GM12891 (cell line): ENCODE measurements around the gene TTC39B.
A peak's percentile ranks its signal among the peaks of the same experiment; 100 is the strongest.

ENCODE experiments used
- DNase-seq: peaks from one replicate; pipeline ENCODE4 v3.0.0; 2011; ENCODE audit warnings: low spot score; ENCODE audit not compliant: insufficient read length
- FAIRE-seq: peaks from 2 replicates; lab custom pipeline; 2011; peaks lifted over from hg19 to GRCh38; lab: Jason Lieb, UNC
- PAX5 ChIP-seq: IDR thresholded peaks from 2 replicates; pipeline ENCODE4 v1.6.1; 2011; ENCODE audit warnings: low read length, moderate library complexity, mild to moderate bottlenecking; ENCODE audit not compliant: insufficient read depth, severe bottlenecking
- POLR2A ChIP-seq: IDR thresholded peaks from 2 replicates; pipeline ENCODE4 v1.6.1; 2011; ENCODE audit warnings: low read depth, low read length, control low read depth
- POLR2AphosphoS5 ChIP-seq: IDR thresholded peaks from 2 replicates; pipeline ENCODE4 v1.6.1; 2011; ENCODE audit warnings: low read depth, low read length, control low read depth
- POU2F2 ChIP-seq: IDR thresholded peaks from 2 replicates; pipeline ENCODE4 v1.6.1; 2011; ENCODE audit warnings: low read depth, mild to moderate bottlenecking, control low read depth, low read length, moderate library complexity
- SPI1 ChIP-seq: IDR thresholded peaks from 2 replicates; pipeline ENCODE4 v1.6.1; 2011; ENCODE audit warnings: low read depth, low read length, control low read depth
- TAF1 ChIP-seq: IDR thresholded peaks from 2 replicates; pipeline ENCODE4 v1.6.1; 2011; ENCODE audit warnings: low read depth, low read length, control low read depth

Gene TTC39B

DNA sequence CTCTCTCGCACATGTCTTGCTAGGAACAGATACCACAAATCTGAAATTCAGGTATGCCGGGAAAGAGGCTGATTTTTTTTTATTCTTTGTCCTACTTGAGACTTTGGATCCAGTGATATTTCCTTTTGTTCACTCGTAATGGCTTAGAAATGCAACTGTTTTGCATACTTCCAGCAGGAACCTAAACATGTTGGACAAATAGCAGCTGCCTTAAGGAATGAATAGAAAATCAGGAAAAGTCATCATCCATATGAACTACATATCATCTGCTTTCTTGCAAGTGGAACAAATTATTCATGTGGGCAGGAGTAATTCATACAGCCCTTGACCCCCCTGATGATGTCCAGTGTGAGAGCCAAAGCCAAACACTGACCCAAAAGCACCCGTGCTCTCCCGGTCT is 17.4 kb downstream of the TTC39B start:
- no peak for DNase-seq
- FAIRE-seq, result no peak
- no peak for TF ChIP-seq POLR2A
- no peak for TF ChIP-seq POLR2AphosphoS5
- no peak for TF ChIP-seq POU2F2
- no peak for TF ChIP-seq TAF1
- TF ChIP-seq SPI1, result no peak
- TF ChIP-seq PAX5, result no peak

DNA sequence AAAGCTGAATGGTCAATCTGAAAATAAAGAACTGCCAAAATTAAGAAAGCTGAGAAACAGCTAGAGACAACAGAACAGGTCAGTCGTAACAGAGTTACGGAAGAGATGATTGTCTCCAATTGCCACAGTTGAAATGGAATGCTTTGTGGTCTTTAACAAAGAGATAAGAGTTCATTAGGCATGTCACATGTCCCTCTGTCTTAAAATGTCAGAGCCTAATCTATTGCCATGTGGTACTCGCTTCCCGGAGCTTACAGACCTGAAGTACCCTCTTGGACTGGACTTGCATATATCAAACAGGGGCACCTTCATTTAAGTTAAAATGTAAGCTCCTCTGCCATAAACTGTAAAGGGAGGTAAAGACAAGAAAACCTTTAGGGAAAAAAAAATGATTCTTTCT is 19.7 kb downstream of the TTC39B start:
- TF ChIP-seq PAX5, result no peak
- TF ChIP-seq TAF1, result no peak
- no peak for FAIRE-seq
- DNase-seq, result no peak

DNA sequence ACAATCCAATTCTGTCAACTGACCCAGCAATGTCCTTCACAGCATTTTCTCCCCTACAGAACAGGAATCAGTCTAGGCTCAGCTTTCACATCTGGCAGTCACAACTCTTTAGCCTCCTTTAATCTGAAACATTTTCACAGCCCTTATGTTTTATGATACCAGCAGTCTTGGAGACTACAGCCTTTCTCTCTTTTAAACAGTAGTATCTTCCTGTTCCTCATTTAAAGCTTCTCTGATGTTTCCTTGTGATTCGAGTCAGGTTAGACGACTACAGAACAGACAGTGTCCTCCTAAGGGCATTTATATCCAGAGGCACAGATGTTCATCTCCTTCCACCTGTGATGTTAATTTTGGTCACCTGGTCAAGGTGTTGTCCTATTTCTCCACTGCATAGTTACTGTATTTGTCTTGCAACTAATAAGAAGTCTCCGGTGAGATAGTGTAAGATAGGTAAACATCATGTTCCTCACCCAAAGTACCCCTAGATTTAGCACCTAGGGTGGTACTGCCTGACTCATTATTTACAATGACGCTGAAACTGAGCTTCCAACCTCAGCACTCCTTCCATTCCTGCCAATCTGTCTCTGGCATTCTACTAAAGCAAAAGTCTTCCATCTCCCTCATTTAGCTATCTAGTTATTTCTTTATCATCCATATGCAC is 20.7 kb downstream of the TTC39B start:
- TF ChIP-seq POLR2A (no peak), POU2F2 (no peak), TAF1 (no peak), PAX5 (no peak)
- no peak for DNase-seq
- no peak for FAIRE-seq

GRCh38 chr9:15282567-15283285 is 24.3 kb downstream of the TTC39B start:
- no peak for FAIRE-seq
- DNase-seq, result no peak
- TF ChIP-seq POLR2AphosphoS5 (no peak), PAX5 (no peak), POU2F2 (no peak), TAF1 (no peak), SPI1 (no peak), POLR2A (no peak)

DNA sequence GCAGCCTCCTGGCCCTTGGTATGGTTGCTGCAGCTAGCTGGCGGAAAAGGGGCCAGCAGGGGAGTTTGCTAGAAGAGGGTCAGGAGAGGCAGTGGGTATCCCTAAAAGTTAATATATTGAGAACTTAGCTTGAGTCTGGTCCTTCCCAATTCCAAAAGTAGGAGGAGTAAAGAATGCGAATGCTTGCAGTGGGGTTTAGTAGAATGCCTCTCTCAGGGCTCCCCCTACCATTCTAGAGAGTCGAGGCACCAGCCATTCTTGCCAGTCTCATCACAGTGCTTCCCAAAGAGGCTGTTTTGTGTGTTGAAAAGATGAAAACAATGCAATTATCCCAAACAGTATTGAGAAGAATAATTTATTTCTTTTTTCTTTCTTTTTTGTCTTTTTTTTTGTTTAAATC is 26.4 kb downstream of the TTC39B start:
- no peak for TF ChIP-seq POLR2A
- no peak for TF ChIP-seq POLR2AphosphoS5
- no peak for TF ChIP-seq POU2F2
- no peak for TF ChIP-seq TAF1
- TF ChIP-seq SPI1, result no peak
- no peak for TF ChIP-seq PAX5
- FAIRE-seq (no peak), DNase-seq (no peak)

DNA sequence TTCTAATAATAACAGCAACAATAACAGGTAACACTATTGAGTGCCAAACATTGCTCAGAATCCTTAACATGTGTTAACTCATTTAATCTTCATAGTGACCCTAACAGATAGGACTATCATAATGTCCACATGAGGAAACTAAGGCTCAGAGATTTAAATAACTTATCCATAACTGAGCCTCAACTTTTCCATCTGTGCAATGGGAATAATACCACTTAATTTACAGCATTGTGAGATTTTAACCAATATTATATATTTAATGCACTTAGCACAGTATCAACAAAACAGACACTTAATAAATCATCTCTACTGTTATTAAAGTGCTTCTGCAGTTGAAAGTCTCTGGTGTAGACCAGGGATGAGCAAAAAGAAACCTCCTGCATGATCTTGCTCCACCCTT is 28.2 kb downstream of the TTC39B start:
- TF ChIP-seq POU2F2 (no peak), POLR2AphosphoS5 (no peak), POLR2A (no peak), TAF1 (no peak), SPI1 (no peak), PAX5 (no peak)
- DNase-seq (no peak), FAIRE-seq (no peak)

DNA sequence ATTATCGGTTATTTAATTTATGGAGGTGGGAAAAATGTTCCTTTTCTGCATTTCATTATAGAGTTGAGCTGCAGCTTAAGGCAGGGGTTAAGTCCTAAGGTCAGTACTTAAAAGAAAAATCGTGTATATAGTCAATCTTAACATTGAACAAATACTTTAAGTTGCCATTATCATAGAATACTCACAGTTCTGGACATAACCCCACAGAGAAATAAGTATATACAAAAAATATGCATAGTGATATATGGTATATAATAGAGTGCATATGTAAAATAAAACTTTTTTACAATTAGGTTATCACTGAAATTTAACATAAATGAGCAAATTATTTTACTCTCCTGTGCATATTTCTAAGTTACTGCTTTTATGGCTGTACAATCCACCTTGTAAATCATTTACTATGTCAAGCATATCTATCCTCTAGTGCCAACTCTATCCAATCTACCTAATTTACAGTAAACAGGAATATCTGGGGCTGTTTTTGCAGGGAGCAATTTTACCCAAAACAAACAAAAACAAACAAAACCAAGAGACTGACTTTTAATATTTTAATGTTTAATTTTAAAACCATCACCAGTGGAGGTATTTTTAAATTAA is 28.8 kb downstream of the TTC39B start:
- no peak for TF ChIP-seq POLR2A
- no peak for TF ChIP-seq TAF1
- TF ChIP-seq POLR2AphosphoS5, result no peak
- TF ChIP-seq POU2F2, result no peak
- no peak for TF ChIP-seq SPI1
- DNase-seq (no peak), FAIRE-seq (no peak)

DNA sequence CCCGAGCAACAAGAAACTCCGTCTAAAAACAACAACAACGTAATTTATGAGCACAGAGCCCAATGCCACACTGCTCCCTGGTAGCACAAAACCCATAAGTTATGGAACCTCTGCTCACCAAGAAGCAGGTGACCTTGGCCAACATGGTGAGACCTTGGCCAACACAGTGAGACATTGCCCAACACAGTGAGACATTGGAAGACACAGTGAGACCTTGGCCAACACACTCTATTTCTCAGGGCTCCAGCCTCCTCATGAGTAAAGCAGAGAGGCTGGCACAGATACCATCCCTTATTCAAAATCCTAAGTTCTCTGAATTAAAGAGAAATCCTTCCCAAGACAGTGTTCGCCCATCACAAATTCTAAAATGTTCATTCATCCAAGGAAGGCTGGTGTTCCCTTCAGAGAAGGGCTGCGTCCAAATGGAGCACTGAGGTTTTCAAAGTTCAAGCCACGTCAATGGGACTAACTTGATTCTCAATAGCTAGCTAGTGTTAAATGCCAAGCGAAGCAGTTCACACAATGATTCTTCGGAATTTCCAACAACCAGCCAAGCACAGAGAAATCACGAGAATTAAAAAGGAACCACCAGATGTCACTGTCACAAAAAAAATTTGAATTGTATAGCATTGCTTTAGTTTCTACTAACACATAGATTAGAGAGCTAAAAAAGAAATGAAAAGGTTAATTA is 29.5 kb downstream of the TTC39B start:
- FAIRE-seq (peak; percentile 47), DNase-seq (no peak)
- no peak for TF ChIP-seq POU2F2
- no peak for TF ChIP-seq POLR2AphosphoS5
- no peak for TF ChIP-seq SPI1
- TF ChIP-seq POLR2A, result no peak
- no peak for TF ChIP-seq TAF1
- TF ChIP-seq PAX5, result no peak

DNA sequence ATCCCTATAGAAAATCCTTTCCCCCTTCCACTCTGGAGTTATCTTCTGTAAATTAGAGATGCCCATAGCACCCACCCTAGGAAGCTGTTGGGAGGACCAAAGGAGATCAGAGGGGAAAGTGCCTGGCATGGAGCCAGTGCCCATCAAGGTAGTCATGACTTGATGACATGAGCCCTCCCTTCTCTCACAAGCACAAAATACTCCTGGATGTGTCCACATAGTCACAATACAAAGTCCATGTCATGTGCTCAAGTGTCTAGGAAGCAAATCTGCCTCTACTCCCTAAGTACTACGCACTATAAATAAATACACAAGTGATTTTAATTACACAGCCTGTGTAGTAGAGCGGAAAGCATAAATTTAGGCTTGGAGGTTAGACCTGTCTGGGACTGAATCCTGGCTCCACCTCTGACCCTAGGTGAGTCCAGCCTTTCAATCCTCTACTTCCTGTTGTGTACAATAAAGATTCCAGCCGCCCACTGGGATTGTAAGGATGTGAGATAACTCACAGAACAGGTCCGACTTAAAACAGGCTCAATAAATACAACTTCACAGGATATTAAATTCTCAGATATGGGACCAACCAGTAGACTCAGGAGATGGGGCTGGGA is 30.6 kb downstream of the TTC39B start:
- DNase-seq, result no peak
- no peak for TF ChIP-seq POLR2AphosphoS5
- TF ChIP-seq PAX5, result no peak
- no peak for TF ChIP-seq TAF1
- no peak for TF ChIP-seq POU2F2
- TF ChIP-seq POLR2A, result no peak
- TF ChIP-seq SPI1, result no peak

More for the DNA sequence above, 30.6 kb downstream of the TTC39B start:
- FAIRE-seq, result no peak
